ENCODE data around the gene USE1. TPM values are rescaled to one million over a fixed set of nuclear protein-coding genes. Genes with fewer than 3 reads are reported as not detected.

USE1 gene
- total and polyA plus RNA-seq, 4 donors: 9.6 to 27.8 (median 18.1) TPM

GRCh38 chr19:17216058-17216670, 1.0 kb downstream of the USE1 start:
- peak overlapping the region in 1 of 2 donors; percentile 97 for H3K27ac ChIP-seq (ENCODE audit: low read depth in 1 of 2, low read length in 2 of 2)
- no peak overlapping the region for H3K9ac ChIP-seq (ENCODE audit: low read depth in 1 of 2, low read length in 2 of 2)

More at GRCh38 chr19:17216058-17216670, 1.0 kb downstream of the USE1 start:
- Histone ChIP-seq H3K4me3 (ENCODE audit: low read depth in 1 of 3, low read length in 3 of 3) (peak overlapping the region; percentile 57 to 92 (median 61)), H3K36me3 (ENCODE audit: control insufficient read depth in 4 of 4, insufficient read depth in 3 of 4, low read depth in 1 of 4, low read length in 3 of 4) (peaks cover 4 to 25% (median 8%) of the 10 kb centered on the region in 4 donors), H3K9me3 (ENCODE audit: control insufficient read depth in 4 of 4, low read length in 3 of 4) (no peaks in the 10 kb centered on the region), H3K4me1 (ENCODE audit: control insufficient read depth in 4 of 4, insufficient read depth in 4 of 4, low read length in 3 of 4) (peaks cover 0 to 15% (median 12%) of the 10 kb centered on the region in 4 donors), H3K27me3 (ENCODE audit: control insufficient read depth in 4 of 4, insufficient read depth in 4 of 4, low read length in 3 of 4) (no peaks in the 10 kb centered on the region)
- DNase-seq (ENCODE audit: low spot score): no peak
- no peak for TF ChIP-seq NR2F2 (IDR thresholded peaks at IDR 0.05)
- no peak for TF ChIP-seq MAX (IDR thresholded peaks at IDR 0.05)
- no peak for TF ChIP-seq JUND (IDR thresholded peaks at IDR 0.05)
- no peak for TF ChIP-seq RXRA (IDR thresholded peaks at IDR 0.05)
- TF ChIP-seq FOXA2 (IDR thresholded peaks at IDR 0.05): no peak
- TF ChIP-seq YY1 (IDR thresholded peaks at IDR 0.05): no peak
- no peak for TF ChIP-seq HNF4A (conservative IDR thresholded peaks at IDR 0.05)
- TF ChIP-seq SP1 (IDR thresholded peaks at IDR 0.05): no peak
- no peak for TF ChIP-seq RAD21 (IDR thresholded peaks at IDR 0.05)
- TF ChIP-seq, protein P1, sequence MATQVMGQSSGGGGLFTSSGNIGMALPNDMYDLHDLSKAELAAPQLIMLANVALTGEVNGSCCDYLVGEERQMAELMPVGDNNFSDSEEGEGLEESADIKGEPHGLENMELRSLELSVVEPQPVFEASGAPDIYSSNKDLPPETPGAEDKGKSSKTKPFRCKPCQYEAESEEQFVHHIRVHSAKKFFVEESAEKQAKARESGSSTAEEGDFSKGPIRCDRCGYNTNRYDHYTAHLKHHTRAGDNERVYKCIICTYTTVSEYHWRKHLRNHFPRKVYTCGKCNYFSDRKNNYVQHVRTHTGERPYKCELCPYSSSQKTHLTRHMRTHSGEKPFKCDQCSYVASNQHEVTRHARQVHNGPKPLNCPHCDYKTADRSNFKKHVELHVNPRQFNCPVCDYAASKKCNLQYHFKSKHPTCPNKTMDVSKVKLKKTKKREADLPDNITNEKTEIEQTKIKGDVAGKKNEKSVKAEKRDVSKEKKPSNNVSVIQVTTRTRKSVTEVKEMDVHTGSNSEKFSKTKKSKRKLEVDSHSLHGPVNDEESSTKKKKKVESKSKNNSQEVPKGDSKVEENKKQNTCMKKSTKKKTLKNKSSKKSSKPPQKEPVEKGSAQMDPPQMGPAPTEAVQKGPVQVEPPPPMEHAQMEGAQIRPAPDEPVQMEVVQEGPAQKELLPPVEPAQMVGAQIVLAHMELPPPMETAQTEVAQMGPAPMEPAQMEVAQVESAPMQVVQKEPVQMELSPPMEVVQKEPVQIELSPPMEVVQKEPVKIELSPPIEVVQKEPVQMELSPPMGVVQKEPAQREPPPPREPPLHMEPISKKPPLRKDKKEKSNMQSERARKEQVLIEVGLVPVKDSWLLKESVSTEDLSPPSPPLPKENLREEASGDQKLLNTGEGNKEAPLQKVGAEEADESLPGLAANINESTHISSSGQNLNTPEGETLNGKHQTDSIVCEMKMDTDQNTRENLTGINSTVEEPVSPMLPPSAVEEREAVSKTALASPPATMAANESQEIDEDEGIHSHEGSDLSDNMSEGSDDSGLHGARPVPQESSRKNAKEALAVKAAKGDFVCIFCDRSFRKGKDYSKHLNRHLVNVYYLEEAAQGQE (IDR thresholded peaks at IDR 0.05): no peak
- TF ChIP-seq HNF4G (IDR thresholded peaks at IDR 0.05): no peak
- no peak for TF ChIP-seq FOXA1 (IDR thresholded peaks at IDR 0.05)
- no peak for TF ChIP-seq EGR1 (IDR thresholded peaks at IDR 0.05; ENCODE audit: low read depth in 2 of 2)
- no peak for TF ChIP-seq TAF1 (conservative IDR thresholded peaks at IDR 0.05)
- no peak for TF ChIP-seq GABPA (IDR thresholded peaks at IDR 0.05 in 1 of 2, conservative IDR thresholded peaks at IDR 0.05 in 1 of 2)
- no peak for TF ChIP-seq ATF3 (IDR thresholded peaks at IDR 0.05)
- TF ChIP-seq, protein P2, sequence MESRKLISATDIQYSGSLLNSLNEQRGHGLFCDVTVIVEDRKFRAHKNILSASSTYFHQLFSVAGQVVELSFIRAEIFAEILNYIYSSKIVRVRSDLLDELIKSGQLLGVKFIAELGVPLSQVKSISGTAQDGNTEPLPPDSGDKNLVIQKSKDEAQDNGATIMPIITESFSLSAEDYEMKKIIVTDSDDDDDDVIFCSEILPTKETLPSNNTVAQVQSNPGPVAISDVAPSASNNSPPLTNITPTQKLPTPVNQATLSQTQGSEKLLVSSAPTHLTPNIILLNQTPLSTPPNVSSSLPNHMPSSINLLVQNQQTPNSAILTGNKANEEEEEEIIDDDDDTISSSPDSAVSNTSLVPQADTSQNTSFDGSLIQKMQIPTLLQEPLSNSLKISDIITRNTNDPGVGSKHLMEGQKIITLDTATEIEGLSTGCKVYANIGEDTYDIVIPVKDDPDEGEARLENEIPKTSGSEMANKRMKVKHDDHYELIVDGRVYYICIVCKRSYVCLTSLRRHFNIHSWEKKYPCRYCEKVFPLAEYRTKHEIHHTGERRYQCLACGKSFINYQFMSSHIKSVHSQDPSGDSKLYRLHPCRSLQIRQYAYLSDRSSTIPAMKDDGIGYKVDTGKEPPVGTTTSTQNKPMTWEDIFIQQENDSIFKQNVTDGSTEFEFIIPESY (IDR thresholded peaks at IDR 0.05): no peak
- TF ChIP-seq, protein P3, sequence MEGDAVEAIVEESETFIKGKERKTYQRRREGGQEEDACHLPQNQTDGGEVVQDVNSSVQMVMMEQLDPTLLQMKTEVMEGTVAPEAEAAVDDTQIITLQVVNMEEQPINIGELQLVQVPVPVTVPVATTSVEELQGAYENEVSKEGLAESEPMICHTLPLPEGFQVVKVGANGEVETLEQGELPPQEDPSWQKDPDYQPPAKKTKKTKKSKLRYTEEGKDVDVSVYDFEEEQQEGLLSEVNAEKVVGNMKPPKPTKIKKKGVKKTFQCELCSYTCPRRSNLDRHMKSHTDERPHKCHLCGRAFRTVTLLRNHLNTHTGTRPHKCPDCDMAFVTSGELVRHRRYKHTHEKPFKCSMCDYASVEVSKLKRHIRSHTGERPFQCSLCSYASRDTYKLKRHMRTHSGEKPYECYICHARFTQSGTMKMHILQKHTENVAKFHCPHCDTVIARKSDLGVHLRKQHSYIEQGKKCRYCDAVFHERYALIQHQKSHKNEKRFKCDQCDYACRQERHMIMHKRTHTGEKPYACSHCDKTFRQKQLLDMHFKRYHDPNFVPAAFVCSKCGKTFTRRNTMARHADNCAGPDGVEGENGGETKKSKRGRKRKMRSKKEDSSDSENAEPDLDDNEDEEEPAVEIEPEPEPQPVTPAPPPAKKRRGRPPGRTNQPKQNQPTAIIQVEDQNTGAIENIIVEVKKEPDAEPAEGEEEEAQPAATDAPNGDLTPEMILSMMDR (IDR thresholded peaks at IDR 0.05; ENCODE audit: low read depth, low read length, missing input control): no peak
- 88% methylated on average over 13 of the region's 13 CpGs for WGBS
